Subcutaneous adipose tissue (tissue), 4 donors: ENCODE measurements around the gene ZNF593OS. TPM values are rescaled to one million over a fixed set of nuclear protein-coding genes. Genes with fewer than 3 reads are reported as not detected.

Experiments
- total RNA-seq, 4 donors: library from RNA; depleted of rRNA; stranded (reverse); fragments of >200 nt; gene quantifications; one replicate each; pipeline ENCODE4 v1.1.0, GENCODE V29; 2016
- TF ChIP-seq, protein P1 (sequence below): fragments of 450-650 bp; IDR thresholded peaks from one replicate; pipeline ENCODE4 v1.5.1; 2016; ENCODE audit warnings: low read depth, mild to moderate bottlenecking, control low read depth, antibody characterized with exemption, moderate library complexity

The ZNF593OS gene
- total RNA-seq, 4 donors from 2014 or later, result not detected

DNA sequence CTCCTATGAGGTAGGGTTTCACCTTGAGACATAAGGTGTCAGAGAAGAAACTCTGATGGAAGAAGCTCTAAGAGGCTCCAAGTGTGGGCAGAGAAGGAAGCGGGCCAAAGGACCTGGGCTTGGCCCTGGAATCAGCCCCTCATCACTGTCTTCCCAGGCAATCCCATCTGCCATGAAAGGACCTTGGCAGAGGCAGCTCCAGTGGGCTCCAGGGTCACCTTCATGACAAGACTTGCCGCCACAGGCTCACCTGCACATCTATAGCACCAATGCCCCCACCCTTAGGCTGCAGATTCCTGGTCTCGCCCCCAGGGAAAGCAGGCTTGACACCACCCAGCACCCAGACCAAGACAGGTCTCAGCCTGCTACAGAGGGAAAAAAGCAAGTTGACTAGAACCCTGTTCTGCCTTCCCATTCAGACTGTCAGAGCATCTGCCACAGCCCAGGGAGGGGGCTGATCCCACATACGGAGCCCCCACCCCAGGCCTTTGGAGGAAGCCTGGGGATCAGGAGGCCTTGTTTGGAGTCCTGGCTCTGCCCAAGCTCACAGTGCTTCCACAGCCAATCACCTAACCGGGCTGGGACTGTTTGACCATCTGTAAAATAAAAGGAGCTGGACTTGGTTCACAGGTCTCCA, 13.2 kb downstream of the ZNF593OS start:
- TF ChIP-seq, protein P1, sequence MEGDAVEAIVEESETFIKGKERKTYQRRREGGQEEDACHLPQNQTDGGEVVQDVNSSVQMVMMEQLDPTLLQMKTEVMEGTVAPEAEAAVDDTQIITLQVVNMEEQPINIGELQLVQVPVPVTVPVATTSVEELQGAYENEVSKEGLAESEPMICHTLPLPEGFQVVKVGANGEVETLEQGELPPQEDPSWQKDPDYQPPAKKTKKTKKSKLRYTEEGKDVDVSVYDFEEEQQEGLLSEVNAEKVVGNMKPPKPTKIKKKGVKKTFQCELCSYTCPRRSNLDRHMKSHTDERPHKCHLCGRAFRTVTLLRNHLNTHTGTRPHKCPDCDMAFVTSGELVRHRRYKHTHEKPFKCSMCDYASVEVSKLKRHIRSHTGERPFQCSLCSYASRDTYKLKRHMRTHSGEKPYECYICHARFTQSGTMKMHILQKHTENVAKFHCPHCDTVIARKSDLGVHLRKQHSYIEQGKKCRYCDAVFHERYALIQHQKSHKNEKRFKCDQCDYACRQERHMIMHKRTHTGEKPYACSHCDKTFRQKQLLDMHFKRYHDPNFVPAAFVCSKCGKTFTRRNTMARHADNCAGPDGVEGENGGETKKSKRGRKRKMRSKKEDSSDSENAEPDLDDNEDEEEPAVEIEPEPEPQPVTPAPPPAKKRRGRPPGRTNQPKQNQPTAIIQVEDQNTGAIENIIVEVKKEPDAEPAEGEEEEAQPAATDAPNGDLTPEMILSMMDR, result no peak

DNA sequence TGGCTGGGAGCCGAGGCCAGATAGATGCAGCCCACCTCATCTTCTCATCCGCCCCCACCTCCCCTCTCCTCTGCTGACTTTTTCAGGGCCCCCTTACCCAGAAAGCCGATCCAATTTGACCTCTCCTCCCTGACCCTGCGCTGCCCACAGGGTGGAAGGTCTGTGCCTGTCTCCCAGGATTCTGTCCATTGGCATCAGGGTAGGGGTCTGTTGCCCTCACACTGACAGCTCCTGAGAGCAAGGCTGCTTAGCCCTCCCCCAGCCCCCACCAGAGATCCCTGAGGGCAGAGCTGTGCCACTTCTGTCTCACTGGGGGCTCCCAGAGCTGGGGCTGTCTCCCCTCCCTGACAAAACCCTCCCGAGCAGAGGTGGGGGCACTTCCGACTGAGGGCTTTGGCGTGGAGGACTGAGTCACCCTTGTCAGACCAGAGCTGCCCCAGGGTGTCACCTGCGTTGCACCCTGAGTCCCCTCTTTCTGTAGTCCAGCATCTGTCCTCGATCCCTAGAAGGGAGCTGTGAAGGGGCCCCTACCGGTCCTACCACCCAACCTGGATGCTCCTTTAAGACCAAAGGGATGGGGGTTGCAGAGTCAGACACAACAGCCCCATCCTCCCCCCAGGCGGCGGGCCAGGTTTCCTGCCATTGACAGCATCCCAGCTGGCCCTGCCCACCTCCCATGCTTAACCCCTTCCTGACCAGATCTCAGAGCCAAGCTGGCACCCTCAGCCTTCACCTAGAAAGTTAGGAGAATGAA, 15.2 kb downstream of the ZNF593OS start:
- TF ChIP-seq, protein P1, result no peak

- TF ChIP-seq, protein P1, result no peak
Measured at GRCh38 chr1:26155370-26156284, 16.0 kb downstream of the ZNF593OS start.

DNA sequence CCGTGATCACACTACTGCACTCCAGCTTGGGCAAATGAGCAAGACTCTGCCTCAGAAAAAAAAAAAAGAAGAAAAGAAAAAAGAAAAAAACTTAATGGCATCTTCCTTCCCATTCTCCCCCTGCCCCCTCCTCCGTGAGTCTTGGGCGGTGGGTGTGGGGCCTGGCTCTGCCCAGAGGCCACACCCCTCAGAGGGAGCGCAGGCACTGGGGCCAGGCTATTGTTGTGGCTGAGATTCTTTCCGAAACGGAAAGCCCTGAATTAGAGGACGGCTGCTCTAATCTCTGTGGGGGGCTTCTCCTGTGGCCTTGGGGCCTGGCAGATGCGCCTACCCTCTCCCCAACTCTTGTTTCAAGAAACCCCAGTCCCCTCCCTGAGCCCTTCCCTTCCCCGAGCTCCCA, 16.9 kb downstream of the ZNF593OS start:
- TF ChIP-seq, protein P1, result no peak

- TF ChIP-seq, protein P1, result no peak
Measured at GRCh38 chr1:26153966-26154532, 17.6 kb downstream of the ZNF593OS start.

GRCh38 chr1:26148887-26149286, 22.7 kb downstream of the ZNF593OS start:
- TF ChIP-seq, protein P1, result no peak
